ENCODE results near the gene TENM4.

TENM4 gene

GRCh38 chr11:78797559-78797958 is 643.3 kb downstream of the TENM4 start:
- H3K9me3 ChIP-seq (ENCODE audit: control insufficient read depth in 1 of 2, low read length in 2 of 2): no peaks in the 10 kb centered on the region
- no peak overlapping the region for H3K27ac ChIP-seq (ENCODE audit: low read depth, low read length)
- H3K36me3 ChIP-seq (ENCODE audit: control insufficient read depth in 1 of 2, insufficient read depth in 2 of 2, low read length in 2 of 2): no peaks in the 10 kb centered on the region
- H3K4me1 ChIP-seq (ENCODE audit: control insufficient read depth in 1 of 2, insufficient read depth in 2 of 2, low read length in 2 of 2): peaks cover 0 to 16% of the 10 kb centered on the region in 2 donors
- H3K9ac ChIP-seq (ENCODE audit: low read depth in 1 of 2, low read length in 2 of 2): no peak overlapping the region
- no peaks in the 10 kb centered on the region for H3K27me3 ChIP-seq (ENCODE audit: control insufficient read depth in 1 of 2, insufficient read depth in 2 of 2, low read length in 2 of 2)
- no peak overlapping the region for H3K4me3 ChIP-seq (ENCODE audit: low read depth in 1 of 2, low read length in 2 of 2)

GRCh38 chr11:78796956-78797355 is 643.9 kb downstream of the TENM4 start:
- Histone ChIP-seq H3K27me3 (ENCODE audit: control insufficient read depth in 1 of 2, insufficient read depth in 2 of 2, low read length in 2 of 2) (no peaks in the 10 kb centered on the region), H3K36me3 (ENCODE audit: control insufficient read depth in 1 of 2, insufficient read depth in 2 of 2, low read length in 2 of 2) (no peaks in the 10 kb centered on the region), H3K9ac (ENCODE audit: low read depth in 1 of 2, low read length in 2 of 2) (no peak overlapping the region), H3K9me3 (ENCODE audit: control insufficient read depth in 1 of 2, low read length in 2 of 2) (no peaks in the 10 kb centered on the region), H3K4me1 (ENCODE audit: control insufficient read depth in 1 of 2, insufficient read depth in 2 of 2, low read length in 2 of 2) (peaks cover 0 to 16% of the 10 kb centered on the region in 2 donors), H3K27ac (ENCODE audit: low read depth, low read length) (no peak overlapping the region), H3K4me3 (ENCODE audit: low read depth in 1 of 2, low read length in 2 of 2) (no peak overlapping the region)

- H3K27ac ChIP-seq (ENCODE audit: low read depth, low read length): no peak overlapping the region
- H3K4me3 ChIP-seq (ENCODE audit: low read depth in 1 of 2, low read length in 2 of 2): no peak overlapping the region
- no peaks in the 10 kb centered on the region for H3K27me3 ChIP-seq (ENCODE audit: control insufficient read depth in 1 of 2, insufficient read depth in 2 of 2, low read length in 2 of 2)
Measured at GRCh38 chr11:78795621-78796261, 645.1 kb downstream of the TENM4 start.

GRCh38 chr11:78791964-78792363 is 648.9 kb downstream of the TENM4 start:
- Histone ChIP-seq H3K9ac (ENCODE audit: low read depth in 1 of 2, low read length in 2 of 2) (no peak overlapping the region), H3K4me3 (ENCODE audit: low read depth in 1 of 2, low read length in 2 of 2) (no peak overlapping the region), H3K4me1 (ENCODE audit: control insufficient read depth in 1 of 2, insufficient read depth in 2 of 2, low read length in 2 of 2) (no peaks in the 10 kb centered on the region), H3K36me3 (ENCODE audit: control insufficient read depth in 1 of 2, insufficient read depth in 2 of 2, low read length in 2 of 2) (no peaks in the 10 kb centered on the region), H3K27ac (ENCODE audit: low read depth, low read length) (no peak overlapping the region), H3K9me3 (ENCODE audit: control insufficient read depth in 1 of 2, low read length in 2 of 2) (no peaks in the 10 kb centered on the region), H3K27me3 (ENCODE audit: control insufficient read depth in 1 of 2, insufficient read depth in 2 of 2, low read length in 2 of 2) (no peaks in the 10 kb centered on the region)

More at GRCh38 chr11:78795621-78796261, 645.1 kb downstream of the TENM4 start:
- Histone ChIP-seq H3K9me3 (ENCODE audit: control insufficient read depth in 1 of 2, low read length in 2 of 2) (no peaks in the 10 kb centered on the region), H3K4me1 (ENCODE audit: control insufficient read depth in 1 of 2, insufficient read depth in 2 of 2, low read length in 2 of 2) (peaks cover 0 to 6% of the 10 kb centered on the region in 2 donors), H3K36me3 (ENCODE audit: control insufficient read depth in 1 of 2, insufficient read depth in 2 of 2, low read length in 2 of 2) (no peaks in the 10 kb centered on the region), H3K9ac (ENCODE audit: low read depth in 1 of 2, low read length in 2 of 2) (no peak overlapping the region)

GRCh38 chr11:78791254-78791653 is 649.6 kb downstream of the TENM4 start:
- Histone ChIP-seq H3K4me1 (ENCODE audit: control insufficient read depth in 1 of 2, insufficient read depth in 2 of 2, low read length in 2 of 2) (no peaks in the 10 kb centered on the region), H3K9me3 (ENCODE audit: control insufficient read depth in 1 of 2, low read length in 2 of 2) (no peaks in the 10 kb centered on the region), H3K36me3 (ENCODE audit: control insufficient read depth in 1 of 2, insufficient read depth in 2 of 2, low read length in 2 of 2) (no peaks in the 10 kb centered on the region), H3K27me3 (ENCODE audit: control insufficient read depth in 1 of 2, insufficient read depth in 2 of 2, low read length in 2 of 2) (no peaks in the 10 kb centered on the region), H3K27ac (ENCODE audit: low read depth, low read length) (no peak overlapping the region), H3K9ac (ENCODE audit: low read depth in 1 of 2, low read length in 2 of 2) (no peak overlapping the region), H3K4me3 (ENCODE audit: low read depth in 1 of 2, low read length in 2 of 2) (no peak overlapping the region)

GRCh38 chr11:78790784-78791183 is 650.0 kb downstream of the TENM4 start:
- no peaks in the 10 kb centered on the region for H3K4me1 ChIP-seq (ENCODE audit: control insufficient read depth in 1 of 2, insufficient read depth in 2 of 2, low read length in 2 of 2)
- H3K9ac ChIP-seq (ENCODE audit: low read depth in 1 of 2, low read length in 2 of 2): no peak overlapping the region
- H3K27ac ChIP-seq (ENCODE audit: low read depth, low read length): no peak overlapping the region
- H3K27me3 ChIP-seq (ENCODE audit: control insufficient read depth in 1 of 2, insufficient read depth in 2 of 2, low read length in 2 of 2): no peaks in the 10 kb centered on the region
- H3K36me3 ChIP-seq (ENCODE audit: control insufficient read depth in 1 of 2, insufficient read depth in 2 of 2, low read length in 2 of 2): no peaks in the 10 kb centered on the region
- no peak overlapping the region for H3K4me3 ChIP-seq (ENCODE audit: low read depth in 1 of 2, low read length in 2 of 2)
- no peaks in the 10 kb centered on the region for H3K9me3 ChIP-seq (ENCODE audit: control insufficient read depth in 1 of 2, low read length in 2 of 2)

GRCh38 chr11:78789375-78789774 is 651.5 kb downstream of the TENM4 start:
- no peaks in the 10 kb centered on the region for H3K27me3 ChIP-seq (ENCODE audit: control insufficient read depth in 1 of 2, insufficient read depth in 2 of 2, low read length in 2 of 2)

GRCh38 chr11:78788533-78788932 is 652.3 kb downstream of the TENM4 start:
- H3K4me1 ChIP-seq (ENCODE audit: control insufficient read depth in 1 of 2, insufficient read depth in 2 of 2, low read length in 2 of 2): no peaks in the 10 kb centered on the region
- H3K36me3 ChIP-seq (ENCODE audit: control insufficient read depth in 1 of 2, insufficient read depth in 2 of 2, low read length in 2 of 2): no peaks in the 10 kb centered on the region
- H3K27me3 ChIP-seq (ENCODE audit: control insufficient read depth in 1 of 2, insufficient read depth in 2 of 2, low read length in 2 of 2): no peaks in the 10 kb centered on the region
- H3K9me3 ChIP-seq (ENCODE audit: control insufficient read depth in 1 of 2, low read length in 2 of 2): no peaks in the 10 kb centered on the region
- no peak overlapping the region for H3K27ac ChIP-seq (ENCODE audit: low read depth, low read length)
- H3K9ac ChIP-seq (ENCODE audit: low read depth in 1 of 2, low read length in 2 of 2): no peak overlapping the region
- no peak overlapping the region for H3K4me3 ChIP-seq (ENCODE audit: low read depth in 1 of 2, low read length in 2 of 2)

More at GRCh38 chr11:78789375-78789774, 651.5 kb downstream of the TENM4 start:
- H3K36me3 ChIP-seq (ENCODE audit: control insufficient read depth in 1 of 2, insufficient read depth in 2 of 2, low read length in 2 of 2): no peaks in the 10 kb centered on the region
- H3K27ac ChIP-seq (ENCODE audit: low read depth, low read length): no peak overlapping the region
- H3K9ac ChIP-seq (ENCODE audit: low read depth in 1 of 2, low read length in 2 of 2): no peak overlapping the region
- no peaks in the 10 kb centered on the region for H3K9me3 ChIP-seq (ENCODE audit: control insufficient read depth in 1 of 2, low read length in 2 of 2)
- no peak overlapping the region for H3K4me3 ChIP-seq (ENCODE audit: low read depth in 1 of 2, low read length in 2 of 2)
- no peaks in the 10 kb centered on the region for H3K4me1 ChIP-seq (ENCODE audit: control insufficient read depth in 1 of 2, insufficient read depth in 2 of 2, low read length in 2 of 2)

- Histone ChIP-seq H3K9me3 (ENCODE audit: control insufficient read depth in 1 of 2, low read length in 2 of 2) (no peaks in the 10 kb centered on the region), H3K4me3 (ENCODE audit: low read depth in 1 of 2, low read length in 2 of 2) (no peak overlapping the region), H3K4me1 (ENCODE audit: control insufficient read depth in 1 of 2, insufficient read depth in 2 of 2, low read length in 2 of 2) (no peaks in the 10 kb centered on the region), H3K36me3 (ENCODE audit: control insufficient read depth in 1 of 2, insufficient read depth in 2 of 2, low read length in 2 of 2) (no peaks in the 10 kb centered on the region), H3K27me3 (ENCODE audit: control insufficient read depth in 1 of 2, insufficient read depth in 2 of 2, low read length in 2 of 2) (no peaks in the 10 kb centered on the region), H3K9ac (ENCODE audit: low read depth in 1 of 2, low read length in 2 of 2) (no peak overlapping the region), H3K27ac (ENCODE audit: low read depth, low read length) (no peak overlapping the region)
Measured at GRCh38 chr11:78787696-78788095, 653.1 kb downstream of the TENM4 start.

- no peak overlapping the region for H3K9ac ChIP-seq (ENCODE audit: low read depth in 1 of 2, low read length in 2 of 2)
- no peaks in the 10 kb centered on the region for H3K27me3 ChIP-seq (ENCODE audit: control insufficient read depth in 1 of 2, insufficient read depth in 2 of 2, low read length in 2 of 2)
- no peaks in the 10 kb centered on the region for H3K9me3 ChIP-seq (ENCODE audit: control insufficient read depth in 1 of 2, low read length in 2 of 2)
- no peak overlapping the region for H3K4me3 ChIP-seq (ENCODE audit: low read depth in 1 of 2, low read length in 2 of 2)
- no peaks in the 10 kb centered on the region for H3K36me3 ChIP-seq (ENCODE audit: control insufficient read depth in 1 of 2, insufficient read depth in 2 of 2, low read length in 2 of 2)
- H3K27ac ChIP-seq (ENCODE audit: low read depth, low read length): no peak overlapping the region
- H3K4me1 ChIP-seq (ENCODE audit: control insufficient read depth in 1 of 2, insufficient read depth in 2 of 2, low read length in 2 of 2): no peaks in the 10 kb centered on the region
Measured at GRCh38 chr11:78786746-78787145, 654.1 kb downstream of the TENM4 start.

All from duodenal mucosa (tissue), 2 donors.